Fibroblast of the aortic adventitia (primary cell): Measurements from ENCODE around the gene KDM1A. TPM values are rescaled to one million over a fixed set of nuclear protein-coding genes. Genes with fewer than 3 reads are reported as not detected.

Experiments used
- DNase-seq: peaks from one replicate; pipeline ENCODE4 v3.0.0-alpha.2; 2010; ENCODE audit warnings: low read depth
- H3K4me3 ChIP-seq: 2 replicates; pipeline ENCODE4 v1.5.1; 2011; ENCODE audit warnings: low read depth, mild to moderate bottlenecking, control low read depth, low read length, moderate library complexity
- CTCF ChIP-seq: IDR thresholded peaks from 2 replicates; pipeline ENCODE4 v1.5.1; 2011; ENCODE audit warnings: mild to moderate bottlenecking, low read length, control low read depth, inconsistent platforms; ENCODE audit not compliant: insufficient read depth
- total RNA-seq: library from RNA; depleted of rRNA; stranded (reverse); fragments of >200 nt; gene quantifications from 2 replicates; pipeline ENCODE4 v1.2.3, GENCODE V29; 2012; ENCODE audit warnings: low replicate concordance

Gene KDM1A
- total RNA-seq, 1 donor = 60.3 TPM

GRCh38 chr1:23051290-23051909 is 32.1 kb downstream of the KDM1A start:
- DNase-seq = peak; percentile 12
- no peak for TF ChIP-seq CTCF
- no peak overlapping the region for H3K4me3 ChIP-seq

- no peak for DNase-seq
- no peak for TF ChIP-seq CTCF
- no peak overlapping the region for H3K4me3 ChIP-seq
These were observed 38.0 kb downstream of the KDM1A start for GRCh38 chr1:23057301-23057700.

- DNase-seq = peak; percentile 23
- no peak overlapping the region for H3K4me3 ChIP-seq
- no peak for TF ChIP-seq CTCF
These were observed 43.0 kb downstream of the KDM1A start for GRCh38 chr1:23062271-23062670.

GRCh38 chr1:23065385-23065784 is 46.1 kb downstream of the KDM1A start:
- DNase-seq = no peak
- no peak overlapping the region for H3K4me3 ChIP-seq
- no peak for TF ChIP-seq CTCF

GRCh38 chr1:23066075-23066474 is 46.8 kb downstream of the KDM1A start:
- no peak overlapping the region for H3K4me3 ChIP-seq
- DNase-seq = no peak
- TF ChIP-seq CTCF = no peak

- no peak for TF ChIP-seq CTCF
- no peak overlapping the region for H3K4me3 ChIP-seq
- DNase-seq = peak; percentile 16
These were observed 49.9 kb downstream of the KDM1A start for GRCh38 chr1:23069149-23069548.

- DNase-seq = no peak
- no peak for TF ChIP-seq CTCF
- no peak overlapping the region for H3K4me3 ChIP-seq
These were observed 50.4 kb downstream of the KDM1A start for GRCh38 chr1:23069675-23070074.
